CD8-positive, alpha-beta memory T cell (primary cell): ENCODE results near the gene VSX2. TPM values are rescaled to one million over a fixed set of nuclear protein-coding genes. Genes with fewer than 3 reads are reported as not detected.
A peak's percentile ranks its signal among the peaks of the same experiment; 100 is the strongest.

Experiments
- CTCF ChIA-PET: fragments of 350-600 bp; sonication (Branson Sonifier 250); formaldehyde crosslinking; loops from one replicate; lab custom pipeline; 2021; ENCODE audit warnings: antibody characterized with exemption; lab: Charles Lee
- POLR2A ChIA-PET: fragments of 350-600 bp; sonication (Branson Sonifier 250); formaldehyde crosslinking; loops from one replicate; lab custom pipeline; 2021; ENCODE audit warnings: antibody characterized with exemption; lab: Charles Lee
- DNase-seq, 5 donors: peaks; one replicate each; pipeline versions ENCODE4 v3.0.0 to v3.0.0-alpha.2; 2020 to 2022; ENCODE audit warnings: mixed read lengths in 1 of 5
- H3K27ac ChIP-seq: one replicate; pipeline ENCODE4 v1.7.0; 2013; ENCODE audit warnings: low read depth, mild to moderate bottlenecking, low read length, moderate library complexity
- H3K27me3 ChIP-seq: 2 replicates; pipeline ENCODE4 v1.7.0; 2013; ENCODE audit warnings: low read length, mild to moderate bottlenecking; ENCODE audit not compliant: insufficient read depth, poor library complexity, severe bottlenecking
- H3K36me3 ChIP-seq: 2 replicates; pipeline ENCODE4 v1.7.0; 2013; ENCODE audit warnings: mild to moderate bottlenecking, low read length, moderate library complexity; ENCODE audit not compliant: insufficient read depth
- H3K4me1 ChIP-seq: 2 replicates; pipeline ENCODE4 v1.7.0; 2013; ENCODE audit warnings: mild to moderate bottlenecking, low read length, moderate library complexity; ENCODE audit not compliant: insufficient read depth
- H3K4me3 ChIP-seq: 2 replicates; pipeline ENCODE4 v1.7.0; 2013; ENCODE audit warnings: mild to moderate bottlenecking, low read length
- H3K9me3 ChIP-seq: 2 replicates; pipeline ENCODE4 v1.7.0; 2013; ENCODE audit warnings: mild to moderate bottlenecking, low read length
- H3K27ac Mint-ChIP-seq, 8 donors: one replicate each; pipeline ENCODE4 v1.8.0; 2020 to 2021; ENCODE audit warnings: mixed read lengths in 8 of 8, mild to moderate bottlenecking in 6 of 8, inconsistent platforms in 3 of 8, moderate library complexity in 3 of 8
- H3K27me3 Mint-ChIP-seq, 2 donors: one replicate each; pipeline ENCODE4 v1.8.0; 2020 to 2021; ENCODE audit warnings: mixed read lengths in 2 of 2, mild to moderate bottlenecking in 1 of 2, moderate library complexity in 1 of 2
- H3K36me3 Mint-ChIP-seq, 3 donors: one replicate each; pipeline ENCODE4 v1.8.0; 2020 to 2021; ENCODE audit warnings: mixed read lengths in 3 of 3, inconsistent platforms in 1 of 3, mild to moderate bottlenecking in 1 of 3
- H3K4me1 Mint-ChIP-seq, 3 donors: one replicate each; pipeline ENCODE4 v1.8.0; 2020 to 2021; ENCODE audit warnings: mixed read lengths in 3 of 3, inconsistent platforms in 1 of 3, mild to moderate bottlenecking in 1 of 3
- H3K4me3 Mint-ChIP-seq, 7 donors: one replicate each; pipeline ENCODE4 v1.8.0; 2020 to 2021; ENCODE audit warnings: mixed read lengths in 7 of 7, mild to moderate bottlenecking in 6 of 7, moderate library complexity in 4 of 7, inconsistent platforms in 2 of 7
- H3K9me3 Mint-ChIP-seq, 5 donors: one replicate each; pipeline ENCODE4 v1.8.0; 2020 to 2022; ENCODE audit warnings: mixed read lengths in 5 of 5, mild to moderate bottlenecking in 3 of 5, moderate library complexity in 2 of 5, inconsistent platforms in 1 of 5
- polyA plus RNA-seq: library from polyadenylated mRNA; unstranded; fragments of 300-500 nt; fragmentation: Illumina TruSeq; gene quantifications from one replicate; pipeline ENCODE4 v1.2.3, GENCODE V29; 2021
- total RNA-seq, 2 experiments: library from RNA; stranded (reverse); gene quantifications; one replicate each; pipeline ENCODE4 v1.2.3, GENCODE V29; 2021

Gene VSX2
- total and polyA plus RNA-seq, 3 experiments from 2014 or later, result not detected

DNA sequence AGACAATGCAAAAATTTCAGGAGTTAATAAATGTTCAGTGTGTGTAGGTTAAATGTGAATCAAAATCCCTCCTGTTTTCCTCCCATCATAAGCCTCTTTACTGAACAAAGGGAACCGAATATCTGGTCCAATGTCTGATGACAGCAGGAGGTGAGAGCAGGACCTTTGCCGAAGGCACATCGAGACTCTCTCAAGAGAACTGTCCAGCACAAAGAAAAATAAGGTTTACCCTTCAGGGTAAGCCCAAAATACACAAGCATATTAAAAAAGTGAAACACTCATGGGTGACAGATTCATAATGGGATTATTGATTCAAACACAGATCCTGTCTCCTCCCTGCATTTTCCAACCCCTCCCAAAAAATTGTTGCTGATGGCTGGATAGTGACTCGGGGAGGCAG lies 4.2 kb upstream of the VSX2 start:
- CTCF ChIA-PET, result no interaction called here
- Mint-ChIP-seq H3K4me1 (peaks cover 0 to 4% (median 0%) of the 10 kb centered on the region in 3 donors), H3K27me3 (peaks cover 49 to 60% of the 10 kb centered on the region in 2 donors), H3K27ac (no peak overlapping the region), H3K9me3 (peaks cover 3 to 16% (median 5%) of the 10 kb centered on the region in 5 donors), H3K4me3 (no peak overlapping the region), H3K36me3 (no peaks in the 10 kb centered on the region)
- Histone ChIP-seq H3K36me3 (no peaks in the 10 kb centered on the region), H3K9me3 (no peaks in the 10 kb centered on the region), H3K4me3 (no peak overlapping the region), H3K27me3 (peaks cover 15% of the 10 kb centered on the region), H3K27ac (no peak overlapping the region), H3K4me1 (no peaks in the 10 kb centered on the region)
- no peak for DNase-seq
- POLR2A ChIA-PET, result no interaction called here

DNA sequence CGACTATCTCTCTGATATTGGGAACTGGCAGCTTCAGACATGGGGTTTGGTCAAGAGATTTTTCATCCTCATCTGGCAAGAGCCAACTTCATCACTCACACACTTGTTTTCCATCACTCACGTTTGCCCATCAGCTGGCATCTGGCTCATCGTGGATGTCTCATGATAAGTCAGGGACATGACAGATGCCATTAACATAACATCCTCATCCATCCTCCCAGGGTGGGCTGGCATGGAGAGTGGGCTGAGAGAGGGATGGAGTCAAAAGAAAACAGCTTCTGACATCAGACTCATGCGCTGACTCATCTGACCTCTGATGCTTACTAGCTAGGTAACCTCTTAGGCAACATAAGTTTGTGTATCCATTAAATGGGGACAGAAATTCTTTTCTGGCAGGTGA lies 1.8 kb upstream of the VSX2 start:
- Histone ChIP-seq H3K4me3 (no peak overlapping the region), H3K27me3 (peaks cover 29% of the 10 kb centered on the region), H3K9me3 (no peaks in the 10 kb centered on the region), H3K36me3 (no peaks in the 10 kb centered on the region), H3K27ac (no peak overlapping the region), H3K4me1 (peaks cover 6% of the 10 kb centered on the region)
- H3K27ac Mint-ChIP-seq, result peak overlapping the region in 1 of 8 donors; percentile 11
- peaks cover 12 to 27% (median 15%) of the 10 kb centered on the region in 3 donors for H3K4me1 Mint-ChIP-seq
- POLR2A ChIA-PET, result no interaction called here
- H3K4me3 Mint-ChIP-seq, result no peak overlapping the region
- H3K9me3 Mint-ChIP-seq, result peaks cover 0 to 7% (median 2%) of the 10 kb centered on the region in 5 donors
- CTCF ChIA-PET, result no interaction called here
- DNase-seq, result no peak
- no peaks in the 10 kb centered on the region for H3K36me3 Mint-ChIP-seq
- H3K27me3 Mint-ChIP-seq, result peaks cover 51 to 69% of the 10 kb centered on the region in 2 donors

GRCh38 chr14:74239848-74240793 lies 872 bp downstream of the VSX2 start:
- H3K27ac Mint-ChIP-seq, result no peak overlapping the region
- peaks cover 0 to 2% (median 0%) of the 10 kb centered on the region in 5 donors for H3K9me3 Mint-ChIP-seq
- H3K36me3 Mint-ChIP-seq, result no peaks in the 10 kb centered on the region
- peaks cover 43% of the 10 kb centered on the region for H3K27me3 ChIP-seq
- ChIA-PET CTCF (interaction anchor here (0.9 to 1.7 kb wide), 4 partner anchors 10 to 22 kb away, joined by 3 to 6 read pairs (median 4); no protein-coding TSS in a partner anchor), POLR2A (no interaction called here)
- no peak for DNase-seq
- H3K9me3 ChIP-seq, result no peaks in the 10 kb centered on the region
- H3K27ac ChIP-seq, result no peak overlapping the region
- peak overlapping the region in 6 of 7 donors; percentile 39 to 84 (median 54) for H3K4me3 Mint-ChIP-seq
- peak overlapping the region; percentile 32 for H3K4me3 ChIP-seq
- peaks cover 15 to 34% (median 16%) of the 10 kb centered on the region in 3 donors for H3K4me1 Mint-ChIP-seq
- no peaks in the 10 kb centered on the region for H3K36me3 ChIP-seq
- peaks cover 60 to 79% of the 10 kb centered on the region in 2 donors for H3K27me3 Mint-ChIP-seq
- peaks cover 6% of the 10 kb centered on the region for H3K4me1 ChIP-seq

DNA sequence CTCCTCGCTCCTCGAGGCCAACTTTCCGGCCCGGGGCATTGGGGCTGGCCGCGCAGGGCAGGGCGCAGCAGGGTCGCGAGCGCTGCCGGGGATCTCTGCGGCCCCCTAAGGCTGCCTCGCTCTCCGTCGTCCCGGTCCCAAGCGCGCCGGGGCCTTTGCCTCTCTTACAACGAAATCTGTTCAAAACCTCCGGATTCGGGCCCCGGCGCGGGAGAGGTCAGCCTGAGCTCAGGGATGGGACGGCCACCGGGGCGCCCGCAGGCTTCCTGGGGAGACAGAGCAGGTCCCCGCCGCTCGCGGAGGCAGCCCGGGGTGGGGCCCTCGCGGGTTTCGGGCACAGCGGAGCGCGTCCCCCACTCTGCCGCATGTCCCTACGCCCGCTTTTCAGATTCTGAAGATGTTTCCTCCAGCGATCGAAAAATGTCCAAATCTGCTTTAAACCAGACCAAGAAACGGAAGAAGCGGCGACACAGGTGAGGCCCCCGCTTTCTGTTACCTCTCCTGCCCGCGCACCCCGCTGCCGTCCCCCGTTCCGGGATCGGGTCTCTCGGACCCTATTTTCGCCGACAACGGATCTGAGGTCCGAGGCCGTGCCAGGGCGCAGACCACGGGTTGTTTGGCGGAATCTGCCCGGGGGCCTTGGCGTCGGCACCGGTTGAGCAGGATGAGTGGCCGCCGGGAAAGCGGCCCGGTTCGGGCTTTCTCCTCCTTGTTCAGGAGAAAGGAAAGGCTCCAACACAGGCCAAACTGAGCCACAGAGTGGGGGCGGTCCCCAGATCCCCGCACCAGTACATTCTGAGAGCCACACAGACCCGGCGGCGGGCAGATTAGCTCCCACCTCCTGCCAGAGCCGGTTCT lies 1.8 kb downstream of the VSX2 start:
- H3K9me3 Mint-ChIP-seq, result peaks cover 0 to 2% (median 0%) of the 10 kb centered on the region in 5 donors
- CTCF ChIA-PET, result interaction anchor here (0.9 to 1.7 kb wide), 3 partner anchors 9 to 22 kb away, joined by 3 to 6 read pairs (median 3); no protein-coding TSS in a partner anchor
- Histone ChIP-seq H3K4me1 (peaks cover 6% of the 10 kb centered on the region), H3K27ac (no peak overlapping the region), H3K27me3 (peaks cover 51% of the 10 kb centered on the region), H3K9me3 (no peaks in the 10 kb centered on the region), H3K4me3 (peak overlapping the region; percentile 32), H3K36me3 (no peaks in the 10 kb centered on the region)
- H3K27me3 Mint-ChIP-seq, result peaks cover 63 to 84% of the 10 kb centered on the region in 2 donors
- H3K27ac Mint-ChIP-seq, result no peak overlapping the region
- no peaks in the 10 kb centered on the region for H3K36me3 Mint-ChIP-seq
- H3K4me1 Mint-ChIP-seq, result peaks cover 15 to 34% (median 16%) of the 10 kb centered on the region in 3 donors
- POLR2A ChIA-PET, result no interaction called here
- H3K4me3 Mint-ChIP-seq, result peak overlapping the region; percentile 40 to 84 (median 69)
- no peak for DNase-seq

DNA sequence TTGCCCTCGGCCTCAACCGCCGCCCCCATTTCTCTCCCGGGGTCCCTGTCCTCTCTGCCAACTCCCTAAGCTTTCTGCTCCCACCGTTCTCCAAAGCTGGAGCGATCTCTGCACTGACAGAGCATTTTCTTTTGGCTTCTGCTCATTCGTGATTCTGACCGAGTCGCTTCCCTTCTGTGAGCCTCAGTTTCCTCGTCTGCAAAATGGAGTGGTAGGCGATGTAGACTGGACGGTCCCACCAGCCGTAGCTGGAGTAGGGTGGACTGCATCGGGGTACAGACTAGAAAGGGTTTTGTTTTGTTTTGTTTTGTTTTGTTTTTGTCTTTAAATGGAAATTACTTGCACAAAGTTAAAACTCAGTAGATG lies 2.4 kb downstream of the VSX2 start:
- peak overlapping the region in 1 of 8 donors; percentile 17 for H3K27ac Mint-ChIP-seq
- Histone ChIP-seq H3K9me3 (no peaks in the 10 kb centered on the region), H3K36me3 (no peaks in the 10 kb centered on the region), H3K27me3 (peaks cover 55% of the 10 kb centered on the region), H3K4me3 (no peak overlapping the region), H3K4me1 (peaks cover 6% of the 10 kb centered on the region), H3K27ac (no peak overlapping the region)
- no peaks in the 10 kb centered on the region for H3K36me3 Mint-ChIP-seq
- ChIA-PET POLR2A (no interaction called here), CTCF (interaction anchor here (1.0 to 1.7 kb wide), 2 partner anchors 10 kb away, joined by 3 to 6 read pairs; no protein-coding TSS in a partner anchor)
- peaks cover 15 to 34% (median 16%) of the 10 kb centered on the region in 3 donors for H3K4me1 Mint-ChIP-seq
- no peak for DNase-seq
- peaks cover 62 to 86% of the 10 kb centered on the region in 2 donors for H3K27me3 Mint-ChIP-seq
- H3K4me3 Mint-ChIP-seq, result peak overlapping the region; percentile 40 to 84 (median 69)
- peaks cover 0 to 2% (median 0%) of the 10 kb centered on the region in 5 donors for H3K9me3 Mint-ChIP-seq

DNA sequence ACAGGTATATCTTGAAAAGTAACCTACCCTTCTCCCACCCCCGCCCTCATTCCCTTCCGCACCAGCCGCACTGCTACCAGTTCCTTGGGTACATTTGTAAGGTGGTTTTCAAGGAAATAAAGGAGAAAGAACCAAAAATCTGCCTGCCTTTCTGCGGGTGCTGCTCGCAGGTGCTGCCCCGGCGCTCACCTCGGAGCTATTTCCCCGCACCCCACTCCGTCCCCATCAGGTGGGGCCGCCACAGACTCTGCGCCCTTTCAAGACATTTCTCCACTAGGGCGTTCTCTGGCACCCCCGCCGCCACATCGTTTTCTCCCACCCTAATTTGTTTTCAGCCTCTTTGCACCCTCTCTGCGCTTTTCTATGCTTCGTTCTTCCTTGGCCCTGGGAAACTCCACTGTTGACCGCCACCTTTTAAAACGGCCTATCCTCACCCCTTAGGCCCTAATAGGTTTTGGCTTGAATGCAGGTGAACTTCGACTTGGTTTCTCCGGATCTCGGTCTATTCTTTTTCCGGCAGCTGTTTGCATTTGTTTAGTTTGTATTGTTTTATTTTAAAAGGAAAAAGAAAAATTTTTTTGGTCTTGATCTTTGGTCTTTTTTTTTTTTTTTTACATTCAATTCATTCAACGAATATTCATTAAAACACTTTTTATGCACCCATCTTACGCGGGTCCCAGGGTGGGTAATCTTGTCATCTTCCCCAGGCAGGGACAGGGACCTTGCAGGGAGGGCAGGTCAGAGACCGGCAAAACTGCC lies 3.0 kb downstream of the VSX2 start:
- Histone ChIP-seq H3K36me3 (no peaks in the 10 kb centered on the region), H3K4me3 (no peak overlapping the region), H3K9me3 (no peaks in the 10 kb centered on the region), H3K27ac (no peak overlapping the region), H3K4me1 (peaks cover 6% of the 10 kb centered on the region), H3K27me3 (peaks cover 59% of the 10 kb centered on the region)
- Mint-ChIP-seq H3K4me1 (peaks cover 15 to 34% (median 16%) of the 10 kb centered on the region in 3 donors), H3K27ac (peak overlapping the region in 1 of 8 donors; percentile 50), H3K27me3 (peaks cover 63 to 89% of the 10 kb centered on the region in 2 donors), H3K36me3 (no peaks in the 10 kb centered on the region), H3K9me3 (peaks cover 0 to 2% (median 0%) of the 10 kb centered on the region in 5 donors), H3K4me3 (peak overlapping the region; percentile 40 to 73 (median 66))
- CTCF ChIA-PET, result interaction anchor here (1.0 to 1.7 kb wide), 2 partner anchors 9 to 10 kb away, joined by 3 to 6 read pairs; no protein-coding TSS in a partner anchor
- no peak for DNase-seq
- POLR2A ChIA-PET, result no interaction called here

- Mint-ChIP-seq H3K4me1 (peaks cover 15 to 34% (median 16%) of the 10 kb centered on the region in 3 donors), H3K4me3 (peak overlapping the region in 2 of 7 donors; percentile 3 to 71), H3K36me3 (no peaks in the 10 kb centered on the region), H3K9me3 (peaks cover 0 to 2% (median 0%) of the 10 kb centered on the region in 5 donors), H3K27me3 (peaks cover 65 to 89% of the 10 kb centered on the region in 2 donors), H3K27ac (no peak overlapping the region)
- Histone ChIP-seq H3K27ac (no peak overlapping the region), H3K9me3 (no peaks in the 10 kb centered on the region), H3K4me1 (peaks cover 6% of the 10 kb centered on the region), H3K4me3 (no peak overlapping the region), H3K36me3 (no peaks in the 10 kb centered on the region), H3K27me3 (peaks cover 60% of the 10 kb centered on the region)
- ChIA-PET CTCF (no interaction called here), POLR2A (no interaction called here)
- DNase-seq, result no peak
Measured at GRCh38 chr14:74242780-74243042, 3.5 kb downstream of the VSX2 start.
